Measurements from ENCODE around the gene TIGD6. TPM values are rescaled to one million over a fixed set of nuclear protein-coding genes. Genes with fewer than 3 reads are reported as not detected.

Gene TIGD6
- total RNA-seq, 1 donor from 2014 or later, result 4.2 TPM

- ChIA-PET POLR2A (no interaction called here), CTCF (no interaction called here)
- intact Hi-C loops (cut with micrococcal nuclease), result no loop called here
- H3K27ac Mint-ChIP-seq, result no peak overlapping the region
- no peak overlapping the region for H3K4me3 Mint-ChIP-seq
- peaks cover 47% of the 10 kb centered on the region for H3K36me3 Mint-ChIP-seq (ENCODE audit: low read depth)
- DNase-seq (no peak), ATAC-seq (ENCODE audit: low read depth) (no peak)
- no peaks in the 10 kb centered on the region for H3K9me3 Mint-ChIP-seq
- no peaks in the 10 kb centered on the region for H3K27me3 Mint-ChIP-seq
- no peak for TF ChIP-seq CTCF (IDR thresholded peaks at IDR 0.05)
- H3K4me1 Mint-ChIP-seq, result no peaks in the 10 kb centered on the region
Observed at GRCh38 chr5:149979896-149980295, 20.6 kb downstream of the TIGD6 start.

GRCh38 chr5:149975409-149975808 is 25.0 kb downstream of the TIGD6 start:
- ChIA-PET POLR2A (no interaction called here), CTCF (no interaction called here)
- ATAC-seq (ENCODE audit: low read depth) (no peak), DNase-seq (no peak)
- H3K27me3 Mint-ChIP-seq, result no peaks in the 10 kb centered on the region
- no peak for TF ChIP-seq CTCF (IDR thresholded peaks at IDR 0.05)
- no peaks in the 10 kb centered on the region for H3K9me3 Mint-ChIP-seq
- H3K4me1 Mint-ChIP-seq, result no peaks in the 10 kb centered on the region
- no peak overlapping the region for H3K4me3 Mint-ChIP-seq
- H3K27ac Mint-ChIP-seq, result no peak overlapping the region
- H3K36me3 Mint-ChIP-seq (ENCODE audit: low read depth), result peaks cover 36% of the 10 kb centered on the region
- intact Hi-C loops (cut with micrococcal nuclease), result no loop called here

- no peaks in the 10 kb centered on the region for H3K27me3 Mint-ChIP-seq
- CTCF ChIA-PET, result no interaction called here
- no peak overlapping the region for H3K4me3 Mint-ChIP-seq
- no peak overlapping the region for H3K27ac Mint-ChIP-seq
- DNase-seq (no peak), ATAC-seq (ENCODE audit: low read depth) (no peak)
- intact Hi-C loops (cut with micrococcal nuclease), result loop anchor here (10.0 kb wide), 1 partner anchor 1585 kb away; the partner anchor contains the start of gene FBXO38
- no peak for TF ChIP-seq CTCF (IDR thresholded peaks at IDR 0.05)
- POLR2A ChIA-PET, result interaction anchor here (1.4 kb wide), 1 partner anchor 9 kb away, joined by 3 read pairs; the partner anchor contains the start of gene SLC26A2
- peaks cover 3% of the 10 kb centered on the region for H3K36me3 Mint-ChIP-seq (ENCODE audit: low read depth)
- H3K9me3 Mint-ChIP-seq, result no peaks in the 10 kb centered on the region
- no peaks in the 10 kb centered on the region for H3K4me1 Mint-ChIP-seq
Observed at GRCh38 chr5:149969181-149969930, 31.1 kb downstream of the TIGD6 start.

DNA sequence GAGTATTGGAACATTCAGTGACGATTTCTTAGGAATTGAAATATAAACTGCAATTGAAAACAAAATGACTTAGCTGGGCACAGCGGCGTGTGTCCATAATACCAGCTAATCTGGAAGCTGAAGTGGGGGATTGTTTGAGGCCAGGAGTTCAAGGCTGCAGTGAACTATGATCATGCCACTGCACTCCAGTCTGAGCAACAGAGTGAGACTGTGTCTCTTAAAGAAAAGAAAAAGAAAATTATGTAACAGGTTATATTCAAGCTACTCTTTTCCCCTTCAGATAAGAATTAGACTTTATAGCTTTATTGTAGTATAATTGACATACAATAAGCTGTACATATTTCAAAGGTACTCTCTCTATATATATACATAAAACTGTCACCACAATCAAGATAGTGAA is 33.5 kb downstream of the TIGD6 start:
- intact Hi-C loops (cut with micrococcal nuclease), result loop anchor here (10.0 kb wide), 1 partner anchor 1582 kb away; the partner anchor contains the start of gene FBXO38
- TF ChIP-seq CTCF (IDR thresholded peaks at IDR 0.05), result no peak
- H3K36me3 Mint-ChIP-seq (ENCODE audit: low read depth), result peaks cover 3% of the 10 kb centered on the region
- H3K27ac Mint-ChIP-seq, result no peak overlapping the region
- POLR2A ChIA-PET, result no interaction called here
- no peak for DNase-seq
- H3K27me3 Mint-ChIP-seq, result no peaks in the 10 kb centered on the region
- CTCF ChIA-PET, result interaction anchor here (0.8 kb wide), 1 partner anchor 133 kb away, joined by 3 read pairs; no protein-coding TSS in a partner anchor
- H3K4me3 Mint-ChIP-seq, result no peak overlapping the region
- H3K4me1 Mint-ChIP-seq, result no peaks in the 10 kb centered on the region
- no peaks in the 10 kb centered on the region for H3K9me3 Mint-ChIP-seq
- ATAC-seq (ENCODE audit: low read depth), result no peak

DNA sequence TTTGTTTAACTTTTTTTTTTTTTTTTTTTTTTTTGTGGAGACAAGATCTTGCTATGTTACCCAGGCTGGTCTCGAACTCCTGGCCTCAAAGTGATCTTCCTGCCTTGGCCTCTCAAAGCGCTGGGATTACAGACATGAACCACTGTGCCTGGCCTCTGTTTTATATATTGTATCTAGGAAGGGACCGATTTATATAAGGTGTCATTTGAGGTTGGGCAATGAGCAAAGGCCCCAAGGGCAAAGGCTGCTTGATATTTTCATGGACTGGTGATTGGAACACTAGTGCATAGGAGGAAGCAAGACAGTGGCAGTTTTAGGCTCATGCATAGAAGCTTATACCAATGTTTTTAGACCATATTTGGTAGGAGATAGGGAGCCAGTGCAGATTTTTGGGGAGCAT is 36.7 kb downstream of the TIGD6 start:
- ChIA-PET POLR2A (no interaction called here), CTCF (interaction anchor here (5.4 kb wide), 1 partner anchor 27 kb away, joined by 21 read pairs; no protein-coding TSS in a partner anchor)
- Mint-ChIP-seq H3K36me3 (ENCODE audit: low read depth) (peaks cover 4% of the 10 kb centered on the region), H3K27ac (no peak overlapping the region), H3K4me1 (peaks cover 20% of the 10 kb centered on the region), H3K27me3 (no peaks in the 10 kb centered on the region), H3K9me3 (no peaks in the 10 kb centered on the region), H3K4me3 (no peak overlapping the region)
- TF ChIP-seq CTCF (IDR thresholded peaks at IDR 0.05), result no peak
- DNase-seq, result no peak
- no peak for ATAC-seq (ENCODE audit: low read depth)
- intact Hi-C loops (cut with micrococcal nuclease), result loop anchor here (5.0 to 10.0 kb wide), 2 partner anchors 606 to 1579 kb away; partner anchors contain the start of genes FBXO38 and PCYOX1L
